Measurements from ENCODE around the gene NKX1-1. TPM values are rescaled to one million over a fixed set of nuclear protein-coding genes. Genes with fewer than 3 reads are reported as not detected.

NKX1-1 gene
- total RNA-seq, 6 experiments from 2014 or later: not detected

GRCh38 chr4:1362046-1362445 is 44.2 kb downstream of the NKX1-1 start:
- TF ChIP-seq CTCF (IDR thresholded peaks at IDR 0.05) (no peak), POLR2A (IDR thresholded peaks at IDR 0.05) (no peak)
- H3K27ac ChIP-seq: no peak overlapping the region
- no peaks in the 10 kb centered on the region for H3K27me3 ChIP-seq
- no peaks in the 10 kb centered on the region for H3K9me3 ChIP-seq
- DNase-seq (no peak), ATAC-seq (no peak)
- no peaks in the 10 kb centered on the region for H3K4me1 ChIP-seq
- WGBS (ENCODE audit: insufficient coverage, low coverage, low lambda C conversion rate, missing lambda C conversion rate): 100% methylated on average over 1 of the region's 10 CpGs
- no peak overlapping the region for H3K4me3 ChIP-seq
- intact Hi-C loops (cut with DNase I): loop anchor here in 1 of 2 donors (10.0 kb wide), 1 partner anchor 263 kb away; no protein-coding TSS in a partner anchor
- H3K36me3 ChIP-seq: peaks cover 0 to 7% (median 0%) of the 10 kb centered on the region in 4 donors

GRCh38 chr4:1361431-1361830 is 44.8 kb downstream of the NKX1-1 start:
- H3K27me3 ChIP-seq: no peaks in the 10 kb centered on the region
- no peaks in the 10 kb centered on the region for H3K4me1 ChIP-seq
- no peak for DNase-seq
- H3K27ac ChIP-seq: no peak overlapping the region
- intact Hi-C loops (cut with DNase I): loop anchor here in 1 of 2 donors (10.0 kb wide), 1 partner anchor 263 kb away; no protein-coding TSS in a partner anchor
- H3K4me3 ChIP-seq: no peak overlapping the region
- TF ChIP-seq POLR2A (IDR thresholded peaks at IDR 0.05) (no peak), CTCF (IDR thresholded peaks at IDR 0.05) (no peak)
- no peaks in the 10 kb centered on the region for H3K9me3 ChIP-seq
- no peak for ATAC-seq
- H3K36me3 ChIP-seq: peaks cover 0 to 7% (median 0%) of the 10 kb centered on the region in 4 donors
- WGBS (ENCODE audit: insufficient coverage, low coverage, low lambda C conversion rate, missing lambda C conversion rate): 91% methylated on average over 15 of the region's 18 CpGs

- DNase-seq (no peak), ATAC-seq (no peak)
- Histone ChIP-seq H3K36me3 (peaks cover 0 to 7% (median 1%) of the 10 kb centered on the region in 4 donors), H3K9me3 (no peaks in the 10 kb centered on the region), H3K4me1 (no peaks in the 10 kb centered on the region), H3K4me3 (no peak overlapping the region), H3K27ac (no peak overlapping the region), H3K27me3 (no peaks in the 10 kb centered on the region)
- TF ChIP-seq CTCF (IDR thresholded peaks at IDR 0.05) (no peak), POLR2A (IDR thresholded peaks at IDR 0.05) (no peak)
- intact Hi-C loops (cut with DNase I): loop anchor here in 1 of 2 donors (10.0 kb wide), 1 partner anchor 264 kb away; no protein-coding TSS in a partner anchor
- 94% methylated on average over 9 of the region's 29 CpGs for WGBS (ENCODE audit: insufficient coverage, low coverage, low lambda C conversion rate, missing lambda C conversion rate)
Observed at GRCh38 chr4:1360423-1361283, 45.6 kb downstream of the NKX1-1 start.

GRCh38 chr4:1359976-1360375 is 46.3 kb downstream of the NKX1-1 start:
- no peaks in the 10 kb centered on the region for H3K4me1 ChIP-seq
- H3K36me3 ChIP-seq: peaks cover 0 to 13% (median 2%) of the 10 kb centered on the region in 4 donors
- intact Hi-C loops (cut with DNase I): loop anchor here (10.0 kb wide), 3 partner anchors 155 to 265 kb away; no protein-coding TSS in a partner anchor
- 100% methylated on average over 2 of the region's 16 CpGs for WGBS (ENCODE audit: insufficient coverage, low coverage, low lambda C conversion rate, missing lambda C conversion rate)
- H3K9me3 ChIP-seq: no peaks in the 10 kb centered on the region
- TF ChIP-seq CTCF (IDR thresholded peaks at IDR 0.05) (no peak), POLR2A (IDR thresholded peaks at IDR 0.05) (no peak)
- no peak overlapping the region for H3K27ac ChIP-seq
- ATAC-seq (no peak), DNase-seq (no peak)
- no peak overlapping the region for H3K4me3 ChIP-seq
- no peaks in the 10 kb centered on the region for H3K27me3 ChIP-seq
